H1 (cell line): ENCODE results near the gene FAM120A. TPM values are rescaled to one million over a fixed set of nuclear protein-coding genes. Genes with fewer than 3 reads are reported as not detected.
"Not testable (repeated sequence)": the region's sequence is repeated elsewhere in the genome, so short reads cannot be mapped to it uniquely, and the experiment has no call there.

Source experiments
- CTCF ChIA-PET: fragments of 300-600 bp; sonication (Branson Sonifier 250); formaldehyde crosslinking; loops from one replicate; lab custom pipeline; 2021; ENCODE audit not compliant: partially characterized antibody; lab: Charles Lee
- POLR2A ChIA-PET: fragments of 300-600 bp; sonication (Branson Sonifier 250); formaldehyde crosslinking; loops from one replicate; lab custom pipeline; 2021; ENCODE audit warnings: inconsistent platforms; ENCODE audit not compliant: partially characterized antibody; lab: Charles Lee
- DNase-seq, 2 experiments: peaks; one replicate each; pipeline versions ENCODE4 v3.0.0 to v3.0.0-alpha.2; 2010 to 2022; ENCODE audit warnings: low spot score in 2 of 2, low read depth in 1 of 2, mixed read lengths in 1 of 2
- FAIRE-seq: peaks from 2 replicates; lab custom pipeline; 2011; peaks lifted over from hg19 to GRCh38; lab: Jason Lieb, UNC
- H2AFZ ChIP-seq: 2 replicates; pipeline ENCODE4 v1.8.1; 2012; ENCODE audit warnings: low read length, inconsistent platforms
- H2AK5ac ChIP-seq: 2 replicates; pipeline ENCODE4 v1.6.1; 2013; ENCODE audit warnings: low read depth, low read length
- H2BK120ac ChIP-seq: replicated peaks from 2 replicates; pipeline ENCODE3; 2013; ENCODE audit warnings: low read depth, low read length, inconsistent platforms
- H2BK12ac ChIP-seq: 2 replicates; pipeline ENCODE4 v1.6.1; 2013; ENCODE audit warnings: low read depth, low read length
- H2BK15ac ChIP-seq: 2 replicates; pipeline ENCODE4 v1.6.1; 2013; ENCODE audit warnings: low read length
- H2BK20ac ChIP-seq: 2 replicates; pipeline ENCODE4 v1.6.1; 2013; ENCODE audit warnings: low read length
- H2BK5ac ChIP-seq: 2 replicates; pipeline ENCODE4 v1.6.1; 2013; ENCODE audit warnings: low read depth, low read length
- H3K14ac ChIP-seq: 2 replicates; pipeline ENCODE4 v1.6.1; 2013; ENCODE audit warnings: inconsistent platforms; ENCODE audit not compliant: insufficient read length
- H3K18ac ChIP-seq: 2 replicates; pipeline ENCODE4 v1.6.1; 2013; ENCODE audit warnings: low read length; ENCODE audit errors: extremely low read depth
- H3K23ac ChIP-seq: 2 replicates; pipeline ENCODE4 v1.6.1; 2013; ENCODE audit warnings: inconsistent platforms; ENCODE audit not compliant: insufficient read length
- H3K23me2 ChIP-seq: 2 replicates; pipeline ENCODE4 v1.6.1; 2013; ENCODE audit warnings: low read depth, low read length
- H3K27ac ChIP-seq: 2 replicates; pipeline ENCODE4 v1.6.1; 2011; ENCODE audit warnings: low read depth, low read length, inconsistent platforms
- H3K27me3 ChIP-seq, 4 experiments: replicated peaks in 1 of 4; 1 replicate in 1 of 4; 2 replicates in 3 of 4; pipeline versions ENCODE4 v1.6.1 to v1.8.1; 2011 to 2013; ENCODE audit warnings: low read length in 3 of 4, mild to moderate bottlenecking in 3 of 4, inconsistent platforms in 2 of 4, mixed read lengths in 2 of 4, moderate library complexity in 1 of 4; ENCODE audit not compliant: control insufficient read depth in 3 of 4, insufficient read depth in 3 of 4; ENCODE audit errors: extremely low read depth in 1 of 4
- H3K36me3 ChIP-seq, 4 experiments: 2 replicates each; pipeline versions ENCODE4 v1.6.1 to v1.8.1; 2011 to 2013; ENCODE audit warnings: mild to moderate bottlenecking in 4 of 4, low read length in 3 of 4, moderate library complexity in 2 of 4, control low read depth in 1 of 4, inconsistent platforms in 1 of 4; ENCODE audit not compliant: insufficient read depth in 4 of 4, control insufficient read depth in 2 of 4
- H3K4ac ChIP-seq: replicated peaks from 2 replicates; pipeline ENCODE3; 2013; ENCODE audit warnings: low read length, low read depth, mixed read lengths, inconsistent platforms; ENCODE audit not compliant: insufficient read length
- H3K4me1 ChIP-seq, 4 experiments: replicated peaks in 1 of 4; 1 replicate in 1 of 4; 2 replicates in 3 of 4; pipeline versions ENCODE4 v1.6.1 to v1.8.1; 2011 to 2013; ENCODE audit warnings: low read length in 3 of 4, inconsistent platforms in 2 of 4, mixed read lengths in 1 of 4; ENCODE audit not compliant: insufficient read depth in 4 of 4, control insufficient read depth in 3 of 4
- H3K4me2 ChIP-seq, 2 experiments: 2 replicates each; pipeline versions ENCODE4 v1.6.1 to v1.8.1; 2011 to 2013; ENCODE audit warnings: low read depth in 2 of 2, low read length in 2 of 2, control low read depth in 1 of 2, inconsistent platforms in 1 of 2, mild to moderate bottlenecking in 1 of 2; ENCODE audit not compliant: insufficient read depth in 1 of 2
- H3K4me3 ChIP-seq, 4 experiments: fragments of 200-600, 300-600 bp in 1 of 4; sonication (generic), shearing (Covaris generic), sonication (Bioruptor Twin) in 1 of 4; 2 replicates each; pipeline versions ENCODE4 v1.5.1 to v1.8.1; 2011 to 2016; ENCODE audit warnings: low read length in 4 of 4, low read depth in 3 of 4, control low read depth in 2 of 4, inconsistent platforms in 2 of 4, mild to moderate bottlenecking in 2 of 4, mixed read lengths in 1 of 4, moderate library complexity in 1 of 4; ENCODE audit not compliant: insufficient read depth in 2 of 4; ENCODE audit errors: extremely low read depth in 1 of 4
- H3K56ac ChIP-seq: replicated peaks from 2 replicates; pipeline ENCODE3; 2013; ENCODE audit warnings: low read depth, mild to moderate bottlenecking, mixed read lengths, low read length, inconsistent platforms; ENCODE audit not compliant: insufficient read length
- H3K79me1 ChIP-seq: 2 replicates; pipeline ENCODE4 v1.6.1; 2013; ENCODE audit warnings: low read depth, low read length, control low read depth
- H3K79me2 ChIP-seq, 2 experiments: 2 replicates each; pipeline versions ENCODE4 v1.6.1 to v1.8.1; 2012 to 2013; ENCODE audit warnings: low read length in 2 of 2, mild to moderate bottlenecking in 2 of 2, inconsistent platforms in 1 of 2; ENCODE audit not compliant: insufficient read depth in 2 of 2, control insufficient read depth in 1 of 2
- H3K9ac ChIP-seq, 4 experiments: replicated peaks in 1 of 4; 1 replicate in 1 of 4; 2 replicates in 3 of 4; pipeline versions ENCODE4 v1.6.1 to v1.8.1; 2011 to 2013; ENCODE audit warnings: low read depth in 3 of 4, low read length in 3 of 4, control low read depth in 2 of 4, mild to moderate bottlenecking in 2 of 4, moderate library complexity in 2 of 4, inconsistent platforms in 1 of 4; ENCODE audit errors: extremely low read depth in 1 of 4
- H3K9me3 ChIP-seq, 2 experiments: 2 replicates each; pipeline versions ENCODE4 v1.6.1 to v1.8.1; 2012 to 2013; ENCODE audit warnings: mild to moderate bottlenecking in 2 of 2, moderate library complexity in 2 of 2, control low read depth in 1 of 2, inconsistent platforms in 1 of 2, low read depth in 1 of 2, low read length in 1 of 2, mixed read lengths in 1 of 2; ENCODE audit not compliant: insufficient read depth in 2 of 2
- H4K20me1 ChIP-seq, 2 experiments: replicated peaks in 1 of 2; 2 replicates each; pipeline versions ENCODE3 to v1.8.1; 2011 to 2013; ENCODE audit warnings: inconsistent platforms in 2 of 2, low read length in 2 of 2, mild to moderate bottlenecking in 1 of 2; ENCODE audit not compliant: insufficient read depth in 2 of 2, control insufficient read depth in 1 of 2
- H4K5ac ChIP-seq: 2 replicates; pipeline ENCODE4 v1.6.1; 2013; ENCODE audit warnings: low read length, low read depth, mixed read lengths, inconsistent platforms; ENCODE audit not compliant: insufficient read length
- H4K8ac ChIP-seq: 2 replicates; pipeline ENCODE4 v1.8.0; 2013; ENCODE audit warnings: mild to moderate bottlenecking, moderate library complexity, low read length, inconsistent platforms; ENCODE audit not compliant: insufficient read depth; ENCODE audit errors: extremely low read depth
- H4K91ac ChIP-seq: replicated peaks from 2 replicates; pipeline ENCODE3; 2013; ENCODE audit warnings: low read length, mixed read lengths, inconsistent platforms; ENCODE audit not compliant: insufficient read length
- WGBS, 2 experiments: shearing (Covaris generic) in 1 of 2; methylation state at CpG; one replicate each; pipeline versions ENCODE4 v1.1.6 to v1.1.7; 2013 to 2015; ENCODE audit warnings: low lambda C conversion rate in 2 of 2, mixed read lengths in 2 of 2, inconsistent platforms in 1 of 2, low coverage in 1 of 2, missing lambda C conversion rate in 1 of 2; ENCODE audit not compliant: insufficient replicate concordance in 2 of 2, insufficient coverage in 1 of 2, insufficient read length in 1 of 2; ENCODE audit errors: extremely low coverage in 1 of 2, missing lambda C conversion rate in 1 of 2; 5-methylcytosine and 5-hydroxymethylcytosine counted together
- polyA plus RNA-seq, 7 experiments: library from polyadenylated mRNA; depleted of rRNA in 3 of 7; stranded (reverse) in 5 of 7; unstranded in 2 of 7; fragments of >200 nt in 5 of 7; fragments of 200-250 nt in 2 of 7; gene quantifications; 1 replicate in 5 of 7; 2 replicates in 1 of 7; 4 replicates in 1 of 7; pipeline versions ENCODE4 v1.2.1 to v1.2.3, GENCODE V29; 2011 to 2013; ENCODE audit warnings: missing spikeins in 2 of 7, mixed read lengths in 2 of 7
- total RNA-seq: library from RNA; stranded (reverse); fragmentation: NEBNext Ultra II Directional; extraction: Animal tissue kit (Norgen Biotek cat#: 25700); gene quantifications from 2 replicates; pipeline ENCODE4 v1.2.1, GENCODE V29; 2021

The FAM120A gene
- total and polyA plus RNA-seq, 2 of the 8 experiments (the other 6 are each of a cell fraction or from before 2014, with no cell fraction given) = 24.9 to 54.7 TPM

- FAIRE-seq, H3K27me3 ChIP-seq, H3K14ac ChIP-seq, H3K23ac ChIP-seq, DNase-seq, H3K27ac ChIP-seq, H3K18ac ChIP-seq, H3K9ac ChIP-seq, H3K9me3 ChIP-seq, H4K91ac ChIP-seq, H2BK120ac ChIP-seq, H4K8ac ChIP-seq, H3K4ac ChIP-seq, H3K4me3 ChIP-seq, H3K36me3 ChIP-seq, H3K23me2 ChIP-seq, H3K4me2 ChIP-seq, CTCF ChIA-PET, H2AFZ ChIP-seq, H2BK15ac ChIP-seq, H3K4me1 ChIP-seq, POLR2A ChIA-PET, H3K56ac ChIP-seq, H2BK5ac ChIP-seq, H2BK20ac ChIP-seq, H4K5ac ChIP-seq, H2AK5ac ChIP-seq, H2BK12ac ChIP-seq: not testable (repeated sequence)
- Histone ChIP-seq H4K20me1 (peaks cover 12 to 13% of the 10 kb centered on the region in 2 experiments), H3K79me1 (peaks cover 21% of the 10 kb centered on the region), H3K79me2 (peaks cover 0 to 62% of the 10 kb centered on the region in 2 experiments; a peak in 3 of 4 replicates)
- WGBS, 2 experiments = 94% methylated on average over 8 of the region's 8 CpGs; no CpG with 5 or more reads in 1 of the 2 experiments
These were observed 59.7 kb downstream of the FAM120A start for GRCh38 chr9:93511228-93511627.
